Mesodermal cell (in vitro differentiated cells): Measurements from ENCODE around the gene SAXO1.

Source experiments
- H3K27ac ChIP-seq: 2 replicates; pipeline ENCODE4 v1.7.0; 2013; ENCODE audit warnings: mild to moderate bottlenecking, low read depth, low read length, moderate library complexity; ENCODE audit not compliant: severe bottlenecking
- H3K36me3 ChIP-seq: 2 replicates; pipeline ENCODE4 v1.7.1; 2013; ENCODE audit warnings: mild to moderate bottlenecking, low read length, moderate library complexity; ENCODE audit not compliant: control insufficient read depth, insufficient read depth
- H3K4me1 ChIP-seq: one replicate; pipeline ENCODE4 v1.7.1; 2013; ENCODE audit warnings: mild to moderate bottlenecking, low read length; ENCODE audit not compliant: insufficient read depth, control insufficient read depth, poor library complexity, severe bottlenecking
- H3K4me3 ChIP-seq: 2 replicates; pipeline ENCODE4 v1.7.0; 2013; ENCODE audit warnings: low read length, control low read depth, mild to moderate bottlenecking; ENCODE audit not compliant: insufficient read depth, poor library complexity, severe bottlenecking; ENCODE audit errors: extremely low read depth
- H3K9me3 ChIP-seq: 2 replicates; pipeline ENCODE4 v1.7.1; 2013; ENCODE audit warnings: mild to moderate bottlenecking, low read length, moderate library complexity; ENCODE audit not compliant: control insufficient read depth
- WGBS, 2 experiments: methylation state at CpG; one replicate each; pipeline ENCODE4 v1.1.5; 2013; ENCODE audit warnings: missing lambda C conversion rate in 2 of 2; ENCODE audit not compliant: insufficient coverage in 2 of 2; 5-methylcytosine and 5-hydroxymethylcytosine counted together

SAXO1 gene

GRCh38 chr9:18928711-18929110 lies 104.3 kb downstream of the SAXO1 start:
- Histone ChIP-seq H3K36me3 (no peaks in the 10 kb centered on the region), H3K4me1 (no peaks in the 10 kb centered on the region), H3K4me3 (no peak overlapping the region), H3K27ac (no peak overlapping the region), H3K9me3 (no peaks in the 10 kb centered on the region)
- WGBS, 2 experiments = 93 to 94% methylated on average over 3 to 5 of the region's 7 CpGs

GRCh38 chr9:18926513-18926912 lies 106.5 kb downstream of the SAXO1 start:
- Histone ChIP-seq H3K4me1 (no peaks in the 10 kb centered on the region), H3K36me3 (no peaks in the 10 kb centered on the region), H3K27ac (no peak overlapping the region), H3K4me3 (no peak overlapping the region), H3K9me3 (no peaks in the 10 kb centered on the region)
- 60 to 95% methylated on average over 2 to 3 of the region's 3 CpGs for WGBS, 2 experiments

DNA sequence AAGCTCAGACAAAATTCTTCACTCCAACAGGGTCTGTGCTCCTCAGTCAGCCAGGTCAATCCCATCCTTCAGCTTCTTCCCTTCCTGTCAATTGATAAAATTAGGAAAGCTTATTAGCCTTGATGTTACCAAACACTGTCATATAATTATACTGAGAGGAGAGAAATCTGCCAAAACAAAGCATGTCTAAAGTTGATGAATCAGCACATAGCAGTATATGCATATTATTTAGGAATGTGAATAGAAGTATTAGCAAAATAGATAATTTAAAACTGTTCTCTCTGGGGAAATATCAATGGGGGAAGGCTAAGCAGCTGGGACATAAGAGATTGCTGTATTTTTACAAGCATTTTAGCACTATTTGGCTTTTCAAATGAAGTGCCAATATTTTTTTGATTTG lies 107.1 kb downstream of the SAXO1 start:
- Histone ChIP-seq H3K9me3 (no peaks in the 10 kb centered on the region), H3K4me1 (no peaks in the 10 kb centered on the region), H3K27ac (no peak overlapping the region), H3K4me3 (no peak overlapping the region), H3K36me3 (no peaks in the 10 kb centered on the region)

DNA sequence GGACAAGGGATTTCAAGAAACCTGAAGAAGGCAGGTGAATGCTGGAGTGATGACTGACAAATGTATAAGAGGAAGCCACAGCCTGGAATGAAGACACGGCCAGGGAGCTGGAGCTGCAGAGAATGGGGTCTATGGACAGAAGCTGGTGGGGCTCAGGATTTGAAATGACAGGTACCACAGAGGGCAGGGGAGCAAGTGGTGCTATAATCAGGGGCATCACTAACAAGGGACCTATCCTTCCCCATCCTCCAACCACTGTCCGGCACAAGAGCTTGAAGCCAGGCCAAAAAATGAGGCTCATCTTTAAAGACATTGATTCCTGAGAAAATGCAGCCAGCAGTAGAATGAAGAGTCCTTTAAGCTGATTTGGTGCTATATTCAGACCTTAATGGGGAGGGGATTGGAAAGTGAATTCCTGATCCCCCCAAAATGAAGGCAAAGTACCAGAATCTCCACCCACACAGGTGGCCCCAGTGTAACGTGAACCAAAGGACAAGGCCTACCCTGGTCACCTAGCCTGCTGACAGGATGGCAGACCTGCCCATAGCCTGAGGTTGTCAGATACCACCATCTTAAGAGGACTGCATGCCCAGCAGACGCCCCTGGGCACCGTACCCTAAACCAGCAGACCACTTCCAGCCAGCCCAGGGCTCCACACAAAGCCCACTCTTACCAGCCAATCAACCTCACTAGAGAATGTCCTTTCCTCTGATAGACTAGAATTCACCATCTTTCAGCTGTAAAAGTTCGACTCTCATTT lies 109.2 kb downstream of the SAXO1 start:
- no peak overlapping the region for H3K27ac ChIP-seq
- 83 to 85% methylated on average over 4 to 5 of the region's 6 CpGs for WGBS, 2 experiments
- no peaks in the 10 kb centered on the region for H3K9me3 ChIP-seq
- H3K36me3 ChIP-seq = no peaks in the 10 kb centered on the region
- H3K4me3 ChIP-seq = no peak overlapping the region
- no peaks in the 10 kb centered on the region for H3K4me1 ChIP-seq

GRCh38 chr9:18923167-18923566 lies 109.8 kb downstream of the SAXO1 start:
- no peaks in the 10 kb centered on the region for H3K4me1 ChIP-seq
- WGBS, 2 experiments = 88% methylated on average over 1 of the region's 2 CpGs; no CpG with 5 or more reads in 1 of the 2 experiments

GRCh38 chr9:18922161-18922885 lies 110.7 kb downstream of the SAXO1 start:
- no peak overlapping the region for H3K27ac ChIP-seq
- no peaks in the 10 kb centered on the region for H3K36me3 ChIP-seq
- no peak overlapping the region for H3K4me3 ChIP-seq
- no peaks in the 10 kb centered on the region for H3K9me3 ChIP-seq
- no peaks in the 10 kb centered on the region for H3K4me1 ChIP-seq
- WGBS, 2 experiments = 92 to 100% methylated on average over 6 to 7 of the region's 8 CpGs

More at GRCh38 chr9:18923167-18923566, 109.8 kb downstream of the SAXO1 start:
- no peak overlapping the region for H3K27ac ChIP-seq
- no peaks in the 10 kb centered on the region for H3K9me3 ChIP-seq
- no peak overlapping the region for H3K4me3 ChIP-seq
- no peaks in the 10 kb centered on the region for H3K36me3 ChIP-seq

DNA sequence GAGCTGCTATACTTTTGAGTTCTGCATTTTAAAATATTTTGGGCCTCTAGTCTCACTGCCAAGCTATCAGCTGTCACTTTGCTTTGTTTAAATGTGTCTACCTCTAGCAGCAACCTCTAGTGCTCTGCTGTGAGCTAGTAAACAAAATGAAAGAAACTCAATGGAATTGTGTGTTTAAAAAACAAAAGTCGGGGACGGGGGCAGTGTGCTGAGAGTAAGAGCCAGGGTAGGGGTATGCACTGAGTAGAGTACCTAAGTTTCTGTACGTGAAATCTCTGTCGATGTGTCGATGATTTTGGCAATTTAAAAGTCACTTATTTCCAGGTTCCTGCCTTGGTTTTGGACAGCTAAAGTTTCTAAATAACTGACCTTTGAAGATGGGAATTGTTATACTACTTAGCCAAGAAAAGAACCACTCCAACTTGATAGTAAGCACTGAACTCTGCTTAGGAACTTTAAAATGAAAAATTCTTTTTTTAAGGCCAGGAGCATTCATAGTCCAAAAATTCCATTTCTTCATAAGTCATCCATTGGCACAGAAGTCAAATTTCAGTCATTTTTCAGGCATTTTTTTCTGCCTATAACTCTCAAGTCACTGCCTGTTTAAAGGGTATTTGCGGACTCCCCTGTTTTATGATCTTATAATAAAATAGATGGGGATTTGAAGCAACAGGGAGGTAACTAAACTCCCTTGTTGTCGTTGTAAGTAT lies 111.5 kb downstream of the SAXO1 start:
- Histone ChIP-seq H3K36me3 (no peaks in the 10 kb centered on the region), H3K4me3 (no peak overlapping the region), H3K4me1 (no peaks in the 10 kb centered on the region), H3K9me3 (no peaks in the 10 kb centered on the region), H3K27ac (no peak overlapping the region)
- WGBS, 2 experiments = 86% methylated on average over 3 to 6 of the region's 7 CpGs

- no peaks in the 10 kb centered on the region for H3K36me3 ChIP-seq
- 60 to 80% methylated on average over 2 to 3 of the region's 4 CpGs for WGBS, 2 experiments
- H3K4me3 ChIP-seq = no peak overlapping the region
- no peaks in the 10 kb centered on the region for H3K9me3 ChIP-seq
- H3K27ac ChIP-seq = no peak overlapping the region
- no peaks in the 10 kb centered on the region for H3K4me1 ChIP-seq
These were observed 112.6 kb downstream of the SAXO1 start for GRCh38 chr9:18920141-18921084.

GRCh38 chr9:18911714-18912342 lies 121.2 kb downstream of the SAXO1 start:
- Histone ChIP-seq H3K4me3 (no peak overlapping the region), H3K27ac (no peak overlapping the region), H3K36me3 (no peaks in the 10 kb centered on the region), H3K4me1 (peaks cover 3% of the 10 kb centered on the region), H3K9me3 (no peaks in the 10 kb centered on the region)
- 75 to 80% methylated on average over 7 to 8 of the region's 9 CpGs for WGBS, 2 experiments

DNA sequence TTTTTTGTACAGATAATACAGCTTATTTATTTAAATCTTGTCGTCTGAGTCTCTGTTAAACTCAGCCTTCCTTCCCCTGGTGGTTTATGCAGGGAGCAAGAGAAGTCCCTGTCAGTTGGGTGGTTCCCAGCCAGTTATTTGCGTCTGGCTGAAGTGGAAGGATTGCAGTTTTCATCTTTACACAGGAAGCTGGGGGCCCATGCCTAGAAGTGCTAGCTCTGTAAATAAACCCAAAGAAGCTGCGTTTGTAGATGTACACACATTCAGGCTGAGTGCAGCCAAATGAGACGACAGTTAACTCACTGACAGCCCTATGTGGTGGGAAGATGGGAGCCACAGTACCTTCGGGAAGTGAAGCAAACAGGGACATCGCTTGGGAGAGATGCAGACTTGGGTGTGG lies 122.1 kb downstream of the SAXO1 start:
- Histone ChIP-seq H3K36me3 (no peaks in the 10 kb centered on the region), H3K27ac (no peak overlapping the region), H3K4me1 (peaks cover 3% of the 10 kb centered on the region), H3K9me3 (no peaks in the 10 kb centered on the region), H3K4me3 (no peak overlapping the region)
- WGBS, 2 experiments = 69 to 81% methylated on average over 3 of the region's 6 CpGs
